ENCODE results near the gene RPSA. TPM values are rescaled to one million over a fixed set of nuclear protein-coding genes. Genes with fewer than 3 reads are reported as not detected.
A peak's percentile ranks its signal among the peaks of the same experiment; 100 is the strongest.

The RPSA gene
- total RNA-seq, 1 experiment from 2014 or later = 1,831 TPM

DNA sequence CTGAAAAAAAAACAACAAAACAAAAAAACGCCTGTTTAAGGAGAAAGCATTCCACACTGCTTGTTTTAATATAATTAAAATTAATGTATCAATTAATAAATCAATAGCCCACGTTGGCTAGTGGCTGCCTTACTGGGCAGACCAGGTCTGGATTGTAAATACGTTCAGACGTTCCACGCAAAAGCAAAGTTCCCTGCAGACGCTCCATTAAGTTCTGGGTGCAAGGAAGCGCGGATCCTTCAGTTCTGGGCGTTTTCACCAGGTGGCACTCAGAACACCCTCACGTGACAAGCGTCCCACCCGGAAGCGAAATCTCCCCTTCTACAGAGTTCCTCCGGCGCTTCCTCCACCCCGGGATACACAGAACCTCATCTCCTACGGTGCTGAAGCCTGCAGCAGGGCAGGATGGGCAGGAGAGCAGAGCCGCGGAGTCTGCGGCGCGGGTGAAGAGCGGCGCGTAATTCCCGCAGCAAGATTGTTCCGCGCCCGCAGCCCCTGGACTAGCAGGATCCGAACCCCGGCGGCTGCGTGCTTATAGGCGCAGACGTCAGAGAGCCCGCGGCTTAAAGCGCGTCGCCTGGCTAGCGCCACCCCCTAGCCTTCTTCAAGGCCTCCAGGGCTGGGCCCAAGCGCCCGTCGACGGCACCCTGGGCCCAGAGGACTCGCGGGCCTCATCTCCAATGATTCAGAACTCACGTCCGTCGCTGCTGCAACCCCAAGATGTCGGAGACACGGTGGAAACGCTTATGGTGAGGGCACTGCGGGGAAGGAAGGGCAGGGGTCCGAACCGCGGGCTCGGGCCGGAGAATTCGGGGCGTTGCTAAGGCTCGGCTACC is 23.3 kb upstream of the RPSA start, which contains the start of gene SLC25A38:
Gene SLC25A38 (plus strand): TSS at position 326 of the 836 bp plus-strand sequence. CDS start 355 bp downstream, at position 681.
- H3K27ac ChIP-seq = peak within 1 kb of the TSS; percentile 52

DNA sequence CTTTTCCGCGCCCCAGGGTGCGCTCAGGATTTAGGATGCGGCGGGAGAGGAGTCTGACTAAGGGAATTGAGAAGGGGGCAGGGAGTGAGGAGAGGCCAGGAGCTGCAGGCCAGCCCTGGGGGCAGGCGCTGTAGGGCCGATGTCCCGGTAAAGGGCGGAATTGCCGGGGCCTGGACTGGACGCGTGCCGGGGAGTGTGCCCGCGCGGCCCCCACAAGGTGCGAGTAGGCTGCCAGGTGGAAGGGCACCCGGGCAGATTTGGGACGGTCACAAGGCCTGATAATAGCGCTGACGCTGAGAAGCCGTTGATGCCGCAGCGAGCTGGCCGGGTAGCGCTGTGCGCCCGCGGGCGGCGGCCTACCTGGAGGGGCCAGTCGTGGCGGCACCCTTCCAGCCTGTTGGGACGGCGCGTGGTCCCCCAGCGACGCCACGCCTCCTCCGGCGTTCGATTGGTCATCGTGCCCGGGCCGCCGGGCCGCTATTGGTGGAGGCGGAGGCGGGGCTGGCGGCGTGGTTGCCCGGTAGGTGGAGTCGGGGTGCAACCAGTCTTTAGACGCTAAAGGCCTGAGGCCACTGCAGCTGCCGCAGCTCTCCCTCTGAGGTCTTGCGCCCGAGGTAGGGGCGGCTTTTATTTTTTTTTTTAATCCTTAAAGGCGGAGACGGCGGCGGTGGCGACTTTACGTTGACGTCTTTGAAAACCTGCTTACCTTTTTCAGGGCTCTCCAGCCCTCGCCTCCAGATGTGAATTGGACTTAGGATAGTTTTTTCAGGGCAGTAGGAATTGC is 22.4 kb upstream of the RPSA start:
- H3K9me3 ChIP-seq (replicated peaks) = no peaks in the 10 kb centered on the region
- H3K27ac ChIP-seq = peak overlapping the region; percentile 52
- no peaks in the 10 kb centered on the region for H3K27me3 ChIP-seq (replicated peaks)
- peak overlapping the region; percentile 64 for H3K4me3 ChIP-seq
- H3K36me3 ChIP-seq = peaks cover 13% of the 10 kb centered on the region
- peak; percentile 88 to 93 for DNase-seq (ENCODE audit: low read depth in 1 of 2, low spot score in 2 of 2)
- H3K4me1 ChIP-seq (replicated peaks) = peaks cover 3% of the 10 kb centered on the region; the same call in 1 of the 2 replicates

More for the DNA sequence above, 23.3 kb upstream of the RPSA start, which contains the start of gene SLC25A38:
- DNase-seq (ENCODE audit: low read depth in 1 of 2, low spot score in 2 of 2) = peak; percentile 78 to 86
- Histone ChIP-seq H3K4me1 (replicated peaks) (peaks cover 3% of the 10 kb centered on the region; the same call in 1 of the 2 replicates), H3K36me3 (peaks cover 10% of the 10 kb centered on the region), H3K4me3 (peak within 1 kb of the TSS; percentile 64), H3K9me3 (replicated peaks) (no peaks in the 10 kb centered on the region), H3K27me3 (replicated peaks) (no peaks in the 10 kb centered on the region)

- H3K36me3 ChIP-seq = peaks cover 19% of the 10 kb centered on the region
- DNase-seq (ENCODE audit: low read depth in 1 of 2, low spot score in 2 of 2) = no peak
Measured at GRCh38 chr3:39384665-39385000, 21.9 kb upstream of the RPSA start.

GRCh38 chr3:39385456-39386090 is 20.9 kb upstream of the RPSA start:
- no peak overlapping the region for H3K4me3 ChIP-seq
- H3K9me3 ChIP-seq (replicated peaks) = no peaks in the 10 kb centered on the region
- H3K36me3 ChIP-seq = peaks cover 26% of the 10 kb centered on the region
- no peak overlapping the region for H3K27ac ChIP-seq
- H3K27me3 ChIP-seq (replicated peaks) = no peaks in the 10 kb centered on the region
- peaks cover 3% of the 10 kb centered on the region; the same call in 1 of the 2 replicates for H3K4me1 ChIP-seq (replicated peaks)
- DNase-seq (ENCODE audit: low read depth in 1 of 2, low spot score in 2 of 2) = no peak

More at GRCh38 chr3:39384665-39385000, 21.9 kb upstream of the RPSA start:
- H3K27me3 ChIP-seq (replicated peaks) = no peaks in the 10 kb centered on the region
- no peaks in the 10 kb centered on the region for H3K9me3 ChIP-seq (replicated peaks)
- no peak overlapping the region for H3K27ac ChIP-seq
- peak overlapping the region; percentile 64 for H3K4me3 ChIP-seq
- H3K4me1 ChIP-seq (replicated peaks) = peaks cover 3% of the 10 kb centered on the region; the same call in 1 of the 2 replicates

GRCh38 chr3:39386318-39386717 is 20.2 kb upstream of the RPSA start:
- H3K27me3 ChIP-seq (replicated peaks) = no peaks in the 10 kb centered on the region
- H3K4me3 ChIP-seq = no peak overlapping the region
- H3K36me3 ChIP-seq = peaks cover 34% of the 10 kb centered on the region
- no peaks in the 10 kb centered on the region for H3K9me3 ChIP-seq (replicated peaks)
- peaks cover 3% of the 10 kb centered on the region; the same call in 1 of the 2 replicates for H3K4me1 ChIP-seq (replicated peaks)
- no peak for DNase-seq (ENCODE audit: low read depth in 1 of 2, low spot score in 2 of 2)
- H3K27ac ChIP-seq = no peak overlapping the region

- no peak overlapping the region for H3K4me3 ChIP-seq
Measured at GRCh38 chr3:39387411-39387975, 19.0 kb upstream of the RPSA start.

GRCh38 chr3:39388153-39388552 is 18.4 kb upstream of the RPSA start:
- Histone ChIP-seq H3K36me3 (peaks cover 49% of the 10 kb centered on the region), H3K27ac (no peak overlapping the region), H3K27me3 (replicated peaks) (no peaks in the 10 kb centered on the region), H3K4me3 (no peak overlapping the region), H3K4me1 (replicated peaks) (peaks cover 3% of the 10 kb centered on the region; the same call in 1 of the 2 replicates), H3K9me3 (replicated peaks) (no peaks in the 10 kb centered on the region)
- no peak for DNase-seq (ENCODE audit: low read depth in 1 of 2, low spot score in 2 of 2)

More at GRCh38 chr3:39387411-39387975, 19.0 kb upstream of the RPSA start:
- Histone ChIP-seq H3K9me3 (replicated peaks) (no peaks in the 10 kb centered on the region), H3K4me1 (replicated peaks) (peaks cover 3% of the 10 kb centered on the region; the same call in 1 of the 2 replicates), H3K27ac (no peak overlapping the region), H3K36me3 (peaks cover 43% of the 10 kb centered on the region), H3K27me3 (replicated peaks) (no peaks in the 10 kb centered on the region)
- DNase-seq (ENCODE audit: low read depth in 1 of 2, low spot score in 2 of 2) = no peak

DNA sequence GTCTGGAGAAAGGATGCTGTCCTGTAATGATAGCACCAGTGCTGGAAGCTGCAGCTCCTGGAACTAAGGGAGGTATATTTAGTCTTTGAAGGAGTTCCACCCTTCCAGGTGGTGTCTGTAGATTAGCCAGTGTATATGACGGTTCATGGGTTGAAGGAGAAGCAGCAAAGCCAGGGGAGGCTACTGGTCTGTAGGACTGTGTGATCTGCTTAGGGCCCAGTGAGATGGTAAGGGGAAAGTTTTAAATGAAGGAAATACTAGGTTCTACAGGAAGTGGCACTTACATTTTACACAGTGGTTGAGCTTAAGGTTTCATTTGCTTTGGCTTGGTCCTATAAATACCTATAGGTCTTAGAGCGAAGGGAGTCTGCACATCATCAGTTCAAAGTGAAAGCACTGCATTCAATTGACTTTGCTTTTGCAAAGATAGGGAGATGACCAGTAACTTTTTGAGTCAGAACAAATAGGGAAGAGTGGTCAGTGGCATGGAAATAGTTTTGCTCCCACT is 17.7 kb upstream of the RPSA start:
- Histone ChIP-seq H3K27me3 (replicated peaks) (no peaks in the 10 kb centered on the region), H3K9me3 (replicated peaks) (no peaks in the 10 kb centered on the region), H3K4me3 (no peak overlapping the region), H3K27ac (no peak overlapping the region), H3K4me1 (replicated peaks) (peaks cover 3% of the 10 kb centered on the region; the same call in 1 of the 2 replicates), H3K36me3 (peaks cover 50% of the 10 kb centered on the region)
- no peak for DNase-seq (ENCODE audit: low read depth in 1 of 2, low spot score in 2 of 2)

GRCh38 chr3:39390181-39390580 is 16.3 kb upstream of the RPSA start:
- Histone ChIP-seq H3K36me3 (peaks cover 54% of the 10 kb centered on the region), H3K4me3 (no peak overlapping the region), H3K9me3 (replicated peaks) (no peaks in the 10 kb centered on the region), H3K27me3 (replicated peaks) (no peaks in the 10 kb centered on the region), H3K27ac (no peak overlapping the region), H3K4me1 (replicated peaks) (no peaks in the 10 kb centered on the region)
- no peak for DNase-seq (ENCODE audit: low read depth in 1 of 2, low spot score in 2 of 2)

DNA sequence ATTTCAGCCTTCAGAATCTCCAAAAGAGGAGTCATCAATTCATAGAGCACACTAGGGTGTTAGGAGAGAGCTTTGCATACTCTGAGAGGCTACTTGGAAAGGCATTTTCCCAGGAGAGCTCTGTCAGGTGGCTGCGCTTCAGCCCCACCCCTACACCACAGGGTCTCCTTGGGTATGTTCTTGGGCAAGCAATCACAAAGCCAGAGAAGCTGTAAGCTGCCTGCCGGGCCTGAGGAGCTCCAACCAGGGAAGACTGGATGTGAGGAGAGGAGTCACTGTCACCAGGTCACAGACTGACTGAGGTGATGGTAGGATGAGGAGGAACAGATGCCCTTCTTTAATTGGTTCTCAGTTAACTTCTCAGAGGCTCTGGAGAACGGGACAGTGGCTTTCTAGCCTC is 9.8 kb upstream of the RPSA start:
- no peak overlapping the region for H3K4me3 ChIP-seq
- DNase-seq (ENCODE audit: low read depth in 1 of 2, low spot score in 2 of 2) = no peak

GRCh38 chr3:39398700-39399099 is 7.8 kb upstream of the RPSA start:
- H3K36me3 ChIP-seq = peaks cover 32% of the 10 kb centered on the region
- H3K9me3 ChIP-seq (replicated peaks) = no peaks in the 10 kb centered on the region
- H3K27ac ChIP-seq = no peak overlapping the region
- no peaks in the 10 kb centered on the region for H3K4me1 ChIP-seq (replicated peaks)
- no peak overlapping the region for H3K4me3 ChIP-seq
- DNase-seq (ENCODE audit: low read depth in 1 of 2, low spot score in 2 of 2) = no peak
- H3K27me3 ChIP-seq (replicated peaks) = no peaks in the 10 kb centered on the region

More for the DNA sequence above, 9.8 kb upstream of the RPSA start:
- Histone ChIP-seq H3K4me1 (replicated peaks) (no peaks in the 10 kb centered on the region), H3K27me3 (replicated peaks) (no peaks in the 10 kb centered on the region), H3K36me3 (peaks cover 46% of the 10 kb centered on the region), H3K9me3 (replicated peaks) (no peaks in the 10 kb centered on the region), H3K27ac (no peak overlapping the region)

DNA sequence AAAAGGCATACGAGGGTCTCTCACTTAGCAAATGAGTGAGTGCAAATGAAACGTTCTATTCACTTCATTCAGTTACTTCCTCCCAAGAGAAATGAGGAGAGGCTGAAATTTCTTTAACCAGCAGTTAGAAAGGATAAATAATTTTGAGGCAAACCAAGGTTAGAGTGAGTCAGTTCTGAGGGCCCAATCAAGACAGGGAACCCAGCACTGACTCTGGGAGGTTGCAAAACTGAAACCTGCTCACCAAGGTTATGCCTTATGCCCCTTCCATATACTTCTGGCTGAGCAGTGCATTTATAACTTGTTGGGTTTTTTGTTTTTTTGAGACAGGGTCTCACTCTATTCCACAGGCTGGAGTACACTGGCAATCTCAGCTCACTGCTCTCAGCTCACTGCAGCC is 4.5 kb upstream of the RPSA start:
- Histone ChIP-seq H3K27ac (no peak overlapping the region), H3K36me3 (peaks cover 16% of the 10 kb centered on the region), H3K9me3 (replicated peaks) (no peaks in the 10 kb centered on the region), H3K4me1 (replicated peaks) (0 out of 2 replicates have a peak, but pooled peaks cover 4% of the 10 kb centered on the region), H3K27me3 (replicated peaks) (no peaks in the 10 kb centered on the region), H3K4me3 (no peak overlapping the region)
- DNase-seq (ENCODE audit: low read depth in 1 of 2, low spot score in 2 of 2) = no peak

All from SJSA1 (cell line).